HFFc6 (cell line): ENCODE measurements around the gene ARHGAP19. TPM values are rescaled to one million over a fixed set of nuclear protein-coding genes. Genes with fewer than 3 reads are reported as not detected.
"Not testable (repeated sequence)": the region's sequence is repeated elsewhere in the genome, so short reads cannot be mapped to it uniquely, and the experiment has no call there.

Source experiments
- DNase-seq: peaks from one replicate; pipeline ENCODE4 v3.0.0-alpha.2; 2018
- H3K27ac Mint-ChIP-seq: 2 replicates; pipeline ENCODE4 v1.8.0; 2020; ENCODE audit warnings: mild to moderate bottlenecking, mixed read lengths
- H3K27me3 Mint-ChIP-seq: 2 replicates; pipeline ENCODE4 v1.8.0; 2021; ENCODE audit warnings: mild to moderate bottlenecking, moderate library complexity, mixed read lengths; ENCODE audit not compliant: insufficient read depth
- H3K36me3 Mint-ChIP-seq: 2 replicates; pipeline ENCODE4 v1.8.0; 2021; ENCODE audit warnings: low read depth, mixed read lengths
- H3K4me1 Mint-ChIP-seq: 2 replicates; pipeline ENCODE4 v1.8.0; 2020; ENCODE audit warnings: low read depth, mixed read lengths
- H3K4me3 Mint-ChIP-seq: 2 replicates; pipeline ENCODE4 v1.8.0; 2020; ENCODE audit warnings: mild to moderate bottlenecking, moderate library complexity, mixed read lengths
- H3K9me3 Mint-ChIP-seq: 2 replicates; pipeline ENCODE4 v1.8.0; 2020; ENCODE audit warnings: mild to moderate bottlenecking, mixed read lengths
- CTCF ChIP-seq: fragments of 200-600 bp; sonication (generic); IDR thresholded peaks from 2 replicates; pipeline ENCODE4 v1.5.0; 2021; ENCODE audit warnings: antibody characterized with exemption, mild to moderate bottlenecking
- total RNA-seq, 6 experiments: library from RNA; stranded (reverse); fragmentation: NEBNext Ultra II Directional; extraction: Animal tissue kit (Norgen Biotek cat#: 25700); gene quantifications; 2 replicates in 1 of 6; 3 replicates in 5 of 6; pipeline ENCODE4 v1.2.3, GENCODE V29; 2021

ARHGAP19 gene
- total RNA-seq, 6 experiments from 2014 or later = 5.2 to 12.3 (median 10.2) TPM

GRCh38 chr10:97273700-97274099 lies 18.7 kb downstream of the ARHGAP19 start:
- Mint-ChIP-seq H3K27me3 (peaks cover 2% of the 10 kb centered on the region; the same call in 1 of the 2 replicates), H3K9me3 (no peaks in the 10 kb centered on the region), H3K36me3 (no peaks in the 10 kb centered on the region), H3K4me3 (no peak overlapping the region), H3K27ac (no peak overlapping the region), H3K4me1 (peaks cover 22% of the 10 kb centered on the region)
- no peak for TF ChIP-seq CTCF
- DNase-seq = no peak

GRCh38 chr10:97270523-97271154 lies 21.8 kb downstream of the ARHGAP19 start:
- peak; percentile 8 for DNase-seq
- Mint-ChIP-seq H3K27ac (peak overlapping the region; percentile 19; the same call in 1 of the 2 replicates), H3K4me3 (no peak overlapping the region), H3K9me3 (no peaks in the 10 kb centered on the region), H3K36me3 (no peaks in the 10 kb centered on the region), H3K4me1 (peaks cover 13% of the 10 kb centered on the region), H3K27me3 (peaks cover 2% of the 10 kb centered on the region; the same call in 1 of the 2 replicates)
- no peak for TF ChIP-seq CTCF

GRCh38 chr10:97267671-97268070 lies 24.8 kb downstream of the ARHGAP19 start:
- Mint-ChIP-seq H3K4me3 (no peak overlapping the region), H3K36me3 (no peaks in the 10 kb centered on the region), H3K9me3 (no peaks in the 10 kb centered on the region), H3K27ac (no peak overlapping the region), H3K4me1 (peaks cover 13% of the 10 kb centered on the region), H3K27me3 (no peaks in the 10 kb centered on the region)
- no peak for DNase-seq
- TF ChIP-seq CTCF = no peak

- H3K9me3 Mint-ChIP-seq, H3K4me1 Mint-ChIP-seq, H3K4me3 Mint-ChIP-seq, H3K36me3 Mint-ChIP-seq, H3K27ac Mint-ChIP-seq, DNase-seq, H3K27me3 Mint-ChIP-seq: not testable (repeated sequence)
Observed at GRCh38 chr10:97265095-97265494, 27.3 kb downstream of the ARHGAP19 start.

GRCh38 chr10:97263971-97264370 lies 28.5 kb downstream of the ARHGAP19 start:
- no peak overlapping the region for H3K27ac Mint-ChIP-seq
- H3K4me3 Mint-ChIP-seq = no peak overlapping the region
- H3K4me1 Mint-ChIP-seq = no peaks in the 10 kb centered on the region
- no peak for TF ChIP-seq CTCF
- no peaks in the 10 kb centered on the region for H3K9me3 Mint-ChIP-seq
- DNase-seq = no peak
- no peaks in the 10 kb centered on the region for H3K27me3 Mint-ChIP-seq
- peaks cover 4% of the 10 kb centered on the region; the same call in 1 of the 2 replicates for H3K36me3 Mint-ChIP-seq

- peaks cover 4% of the 10 kb centered on the region; the same call in 1 of the 2 replicates for H3K36me3 Mint-ChIP-seq
- H3K4me1 Mint-ChIP-seq = no peaks in the 10 kb centered on the region
- H3K4me3 Mint-ChIP-seq = no peak overlapping the region
- no peak overlapping the region for H3K27ac Mint-ChIP-seq
- no peak for DNase-seq
- no peaks in the 10 kb centered on the region for H3K27me3 Mint-ChIP-seq
- H3K9me3 Mint-ChIP-seq = no peaks in the 10 kb centered on the region
- TF ChIP-seq CTCF = no peak
Observed at GRCh38 chr10:97261656-97262055, 30.8 kb downstream of the ARHGAP19 start.
